HL-60 (cell line): Measurements from ENCODE around the gene WDR7.

ENCODE experiments used
- GABPA ChIP-seq: IDR thresholded peaks from 2 replicates; pipeline ENCODE4 v1.6.1; 2012; ENCODE audit warnings: low read depth
- POLR2AphosphoS5 ChIP-seq: IDR thresholded peaks from 2 replicates; pipeline ENCODE4 v1.6.1; 2012; ENCODE audit warnings: low read depth
- SPI1 ChIP-seq: IDR thresholded peaks from 2 replicates; pipeline ENCODE4 v1.6.1; 2012; ENCODE audit warnings: low read depth, mild to moderate bottlenecking, borderline replicate concordance
- TF ChIP-seq, protein P1 (sequence below): IDR thresholded peaks from one replicate; pipeline ENCODE4 v1.5.1; 2011; ENCODE audit warnings: low read length, control low read depth, inconsistent platforms; ENCODE audit not compliant: insufficient read depth
- TF ChIP-seq, protein P2 (sequence below): IDR thresholded peaks from 2 replicates; pipeline ENCODE4 v1.6.1; 2012; ENCODE audit warnings: low read depth; ENCODE audit not compliant: insufficient replicate concordance

- no peak for TF ChIP-seq GABPA
- TF ChIP-seq, protein P1, sequence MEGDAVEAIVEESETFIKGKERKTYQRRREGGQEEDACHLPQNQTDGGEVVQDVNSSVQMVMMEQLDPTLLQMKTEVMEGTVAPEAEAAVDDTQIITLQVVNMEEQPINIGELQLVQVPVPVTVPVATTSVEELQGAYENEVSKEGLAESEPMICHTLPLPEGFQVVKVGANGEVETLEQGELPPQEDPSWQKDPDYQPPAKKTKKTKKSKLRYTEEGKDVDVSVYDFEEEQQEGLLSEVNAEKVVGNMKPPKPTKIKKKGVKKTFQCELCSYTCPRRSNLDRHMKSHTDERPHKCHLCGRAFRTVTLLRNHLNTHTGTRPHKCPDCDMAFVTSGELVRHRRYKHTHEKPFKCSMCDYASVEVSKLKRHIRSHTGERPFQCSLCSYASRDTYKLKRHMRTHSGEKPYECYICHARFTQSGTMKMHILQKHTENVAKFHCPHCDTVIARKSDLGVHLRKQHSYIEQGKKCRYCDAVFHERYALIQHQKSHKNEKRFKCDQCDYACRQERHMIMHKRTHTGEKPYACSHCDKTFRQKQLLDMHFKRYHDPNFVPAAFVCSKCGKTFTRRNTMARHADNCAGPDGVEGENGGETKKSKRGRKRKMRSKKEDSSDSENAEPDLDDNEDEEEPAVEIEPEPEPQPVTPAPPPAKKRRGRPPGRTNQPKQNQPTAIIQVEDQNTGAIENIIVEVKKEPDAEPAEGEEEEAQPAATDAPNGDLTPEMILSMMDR = no peak
- TF ChIP-seq POLR2AphosphoS5 = no peak
- TF ChIP-seq, protein P2, sequence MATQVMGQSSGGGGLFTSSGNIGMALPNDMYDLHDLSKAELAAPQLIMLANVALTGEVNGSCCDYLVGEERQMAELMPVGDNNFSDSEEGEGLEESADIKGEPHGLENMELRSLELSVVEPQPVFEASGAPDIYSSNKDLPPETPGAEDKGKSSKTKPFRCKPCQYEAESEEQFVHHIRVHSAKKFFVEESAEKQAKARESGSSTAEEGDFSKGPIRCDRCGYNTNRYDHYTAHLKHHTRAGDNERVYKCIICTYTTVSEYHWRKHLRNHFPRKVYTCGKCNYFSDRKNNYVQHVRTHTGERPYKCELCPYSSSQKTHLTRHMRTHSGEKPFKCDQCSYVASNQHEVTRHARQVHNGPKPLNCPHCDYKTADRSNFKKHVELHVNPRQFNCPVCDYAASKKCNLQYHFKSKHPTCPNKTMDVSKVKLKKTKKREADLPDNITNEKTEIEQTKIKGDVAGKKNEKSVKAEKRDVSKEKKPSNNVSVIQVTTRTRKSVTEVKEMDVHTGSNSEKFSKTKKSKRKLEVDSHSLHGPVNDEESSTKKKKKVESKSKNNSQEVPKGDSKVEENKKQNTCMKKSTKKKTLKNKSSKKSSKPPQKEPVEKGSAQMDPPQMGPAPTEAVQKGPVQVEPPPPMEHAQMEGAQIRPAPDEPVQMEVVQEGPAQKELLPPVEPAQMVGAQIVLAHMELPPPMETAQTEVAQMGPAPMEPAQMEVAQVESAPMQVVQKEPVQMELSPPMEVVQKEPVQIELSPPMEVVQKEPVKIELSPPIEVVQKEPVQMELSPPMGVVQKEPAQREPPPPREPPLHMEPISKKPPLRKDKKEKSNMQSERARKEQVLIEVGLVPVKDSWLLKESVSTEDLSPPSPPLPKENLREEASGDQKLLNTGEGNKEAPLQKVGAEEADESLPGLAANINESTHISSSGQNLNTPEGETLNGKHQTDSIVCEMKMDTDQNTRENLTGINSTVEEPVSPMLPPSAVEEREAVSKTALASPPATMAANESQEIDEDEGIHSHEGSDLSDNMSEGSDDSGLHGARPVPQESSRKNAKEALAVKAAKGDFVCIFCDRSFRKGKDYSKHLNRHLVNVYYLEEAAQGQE = no peak
- no peak for TF ChIP-seq SPI1
Measured at GRCh38 chr18:56955490-56955889, 304.3 kb downstream of the WDR7 start.
